ENCODE results near the gene OXNAD1.
"Not testable (repeated sequence)": the region's sequence is repeated elsewhere in the genome, so short reads cannot be mapped to it uniquely, and the experiment has no call there.

The OXNAD1 gene

DNA sequence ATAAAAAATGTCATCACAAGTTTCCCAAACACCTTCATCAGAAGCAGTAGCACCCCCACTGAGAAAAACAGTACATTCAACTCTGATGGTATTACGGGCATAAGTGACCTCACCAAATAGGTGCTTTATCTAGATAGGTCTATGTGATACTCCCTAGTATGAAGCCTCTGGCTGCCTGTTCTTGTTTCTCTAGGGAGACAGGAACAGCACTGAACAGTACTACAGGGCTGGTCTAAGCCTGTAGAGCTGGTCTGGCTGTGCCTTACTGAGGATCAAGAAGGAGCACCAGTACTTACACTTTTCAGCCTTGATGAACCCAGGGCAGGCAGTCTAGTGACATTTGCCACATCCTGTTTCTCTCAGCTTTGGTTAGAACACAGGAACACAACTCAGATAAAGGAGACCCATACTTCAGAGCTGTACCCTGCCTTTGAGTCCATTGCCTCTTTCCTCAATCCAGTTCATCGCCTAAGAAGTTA is 35.9 kb downstream of the OXNAD1 start:
- in situ Hi-C loops (cut with MboI; ENCODE audit: low sequenced_read_pairs): no loop called here

GRCh38 chr3:16301507-16301906 is 36.5 kb downstream of the OXNAD1 start:
- in situ Hi-C loops (cut with MboI; ENCODE audit: low sequenced_read_pairs): no loop called here

DNA sequence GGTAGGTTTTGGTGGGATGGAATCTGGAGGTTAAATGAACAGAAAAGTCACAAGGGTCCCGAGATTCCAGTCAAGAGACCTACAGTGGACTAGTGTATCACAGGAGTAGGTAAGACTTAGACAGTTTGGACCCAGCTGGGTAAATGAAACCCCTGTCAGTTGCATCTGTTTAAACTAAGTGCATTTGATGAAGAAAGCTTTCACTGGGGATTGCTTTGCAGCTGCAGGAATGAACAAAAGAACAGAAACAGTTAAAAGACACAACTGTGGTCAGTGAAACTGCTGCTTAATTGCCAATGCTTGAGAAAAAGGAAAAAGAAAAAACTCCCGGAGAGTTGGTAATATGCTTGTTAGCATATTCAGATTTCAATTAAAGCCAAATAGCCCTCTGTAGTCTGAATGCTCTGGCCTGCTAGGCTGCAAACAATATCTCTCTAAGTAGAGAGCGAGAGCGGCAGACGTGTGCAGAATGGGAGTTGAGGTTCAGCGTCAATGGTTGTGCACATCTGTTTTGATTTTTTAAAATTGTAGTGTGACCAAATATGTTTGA is 37.1 kb downstream of the OXNAD1 start:
- in situ Hi-C loops (cut with MboI; ENCODE audit: low sequenced_read_pairs): no loop called here

DNA sequence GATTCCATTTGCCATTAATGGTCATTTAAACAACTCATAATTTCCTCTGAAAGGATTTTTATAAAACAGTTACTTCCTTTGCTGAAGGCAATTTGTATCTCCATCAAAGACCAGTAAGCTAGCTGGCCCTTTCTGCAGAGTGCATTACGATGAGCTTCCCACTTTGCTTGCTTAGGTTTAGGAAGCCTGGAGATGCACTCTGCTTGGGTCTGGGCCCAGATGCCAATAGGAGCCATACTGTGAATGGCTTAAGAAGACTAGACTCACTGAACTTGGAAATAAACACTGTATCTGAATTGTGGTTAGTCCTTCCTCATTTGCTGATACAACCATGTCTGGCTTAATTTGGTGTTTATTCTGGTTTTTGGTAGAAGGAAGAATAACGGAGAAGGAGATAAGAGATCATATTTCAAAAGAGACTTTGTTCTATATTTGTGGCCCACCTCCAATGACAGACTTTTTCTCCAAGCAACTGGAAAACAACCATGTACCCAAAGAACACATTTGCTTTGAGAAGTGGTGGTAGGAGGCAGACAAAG is 38.1 kb downstream of the OXNAD1 start:
- in situ Hi-C loops (cut with MboI; ENCODE audit: low sequenced_read_pairs): no loop called here

DNA sequence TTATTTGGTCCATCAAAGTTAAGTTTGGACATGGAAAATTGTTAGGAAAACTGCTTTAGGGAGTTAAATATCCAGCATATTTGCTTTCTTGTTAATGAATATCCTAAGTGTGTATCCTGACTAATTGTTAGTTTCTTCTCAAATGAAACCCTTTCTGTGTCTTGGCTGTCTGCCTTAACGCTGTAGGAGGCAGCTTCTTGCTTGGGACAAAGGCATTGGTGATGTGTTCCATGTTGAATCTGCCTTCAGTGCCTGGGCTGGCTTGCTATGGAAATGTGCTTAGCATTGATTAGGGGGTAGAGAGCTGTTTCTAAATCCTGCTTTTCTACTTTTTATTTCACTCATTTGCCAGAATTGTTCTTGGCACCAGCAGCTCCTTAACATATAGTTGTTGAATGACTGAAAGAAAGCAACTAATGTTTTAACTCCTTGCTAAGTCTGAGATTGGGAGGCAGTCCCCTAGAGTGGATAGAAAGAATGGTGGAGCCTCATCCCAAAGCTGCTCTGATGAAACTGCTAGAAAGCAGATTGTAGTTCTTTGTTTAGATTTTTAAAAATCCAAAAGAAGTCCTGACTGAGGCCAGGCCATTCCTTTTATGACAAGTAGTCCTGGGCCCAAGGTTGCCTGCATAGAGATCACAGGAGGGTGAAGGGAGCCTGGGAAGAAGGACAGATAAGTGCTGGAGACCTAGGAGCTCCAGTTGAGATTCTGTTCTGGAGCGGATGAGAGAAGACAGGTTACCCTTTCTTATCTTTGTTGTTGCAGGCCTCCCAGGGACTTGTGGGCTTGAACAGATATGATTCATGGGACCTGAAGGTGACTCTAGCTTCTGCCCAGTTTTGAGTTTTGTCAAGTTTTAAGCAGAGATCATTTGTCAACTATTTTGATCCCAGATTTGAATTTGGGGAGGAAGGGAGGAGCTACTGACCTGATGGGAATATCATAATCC is 39.3 kb downstream of the OXNAD1 start:
- in situ Hi-C loops (cut with MboI; ENCODE audit: low sequenced_read_pairs): no loop called here

DNA sequence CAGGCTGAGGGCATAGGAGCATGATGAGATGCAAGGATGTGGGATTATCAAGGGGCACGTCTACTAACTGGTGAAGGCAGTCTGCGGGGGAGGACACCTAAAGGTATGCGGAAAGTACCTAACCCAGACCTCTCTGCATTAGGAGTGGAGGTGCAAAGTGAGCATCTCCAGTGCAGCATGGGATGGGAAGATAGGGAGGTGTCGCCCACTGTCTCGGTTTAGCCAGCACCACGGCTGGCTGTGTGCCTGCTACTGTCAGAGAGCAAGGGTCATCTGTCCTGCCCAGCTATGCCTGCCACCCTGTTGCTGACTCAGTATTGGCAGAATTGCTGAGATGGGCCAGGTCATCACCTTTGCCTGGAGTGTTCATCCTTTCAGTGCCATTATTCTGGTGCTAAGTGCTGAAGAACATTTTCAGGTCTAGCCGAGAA is 40.1 kb downstream of the OXNAD1 start:
- in situ Hi-C loops (cut with MboI; ENCODE audit: low sequenced_read_pairs): no loop called here

- in situ Hi-C loops (cut with MboI; ENCODE audit: low sequenced_read_pairs): no loop called here
These were observed 43.0 kb downstream of the OXNAD1 start for GRCh38 chr3:16307832-16308531.

GRCh38 chr3:16308727-16309126 is 43.7 kb downstream of the OXNAD1 start:
- in situ Hi-C loops (cut with MboI; ENCODE audit: low sequenced_read_pairs): no loop called here

DNA sequence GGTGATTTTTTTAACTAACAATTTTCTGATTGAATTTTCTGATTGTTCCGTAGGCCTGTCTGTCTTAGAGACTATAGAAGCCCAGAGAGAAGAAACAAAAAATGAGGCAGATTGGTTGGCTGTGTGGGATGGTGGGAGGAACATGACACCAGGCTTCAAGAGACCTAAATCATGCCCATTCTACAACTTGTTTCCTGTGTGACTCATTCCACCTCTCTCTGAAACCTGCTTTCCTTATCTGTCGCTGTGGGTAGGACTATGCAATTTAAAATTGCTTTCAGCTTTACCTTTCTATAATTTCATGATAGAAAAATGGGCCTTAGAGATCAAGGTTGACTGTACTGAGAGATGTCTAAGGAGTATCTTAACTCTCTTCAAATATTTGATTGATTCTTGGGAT is 44.5 kb downstream of the OXNAD1 start:
- in situ Hi-C loops (cut with MboI; ENCODE audit: low sequenced_read_pairs): no loop called here

DNA sequence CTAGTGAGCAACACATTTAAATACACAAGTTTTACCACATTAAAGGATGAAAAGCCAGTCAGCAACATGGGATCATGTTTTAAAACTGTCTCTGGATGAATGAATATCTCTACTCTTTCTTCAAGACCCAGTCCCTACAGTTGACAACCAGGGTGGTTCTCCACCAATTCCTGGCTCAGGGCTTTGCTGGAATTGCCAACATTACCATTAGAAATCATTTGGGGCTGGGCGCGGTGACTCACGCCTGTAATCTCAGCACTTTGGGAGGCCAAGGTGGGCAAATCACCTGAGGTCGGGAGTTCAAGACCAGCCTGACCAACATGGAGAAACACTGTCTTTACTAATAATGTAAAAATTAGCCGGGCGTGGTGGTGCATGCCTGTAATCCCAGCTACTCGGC is 45.5 kb downstream of the OXNAD1 start:
- in situ Hi-C loops (cut with MboI; ENCODE audit: low sequenced_read_pairs): not testable (repeated sequence)

DNA sequence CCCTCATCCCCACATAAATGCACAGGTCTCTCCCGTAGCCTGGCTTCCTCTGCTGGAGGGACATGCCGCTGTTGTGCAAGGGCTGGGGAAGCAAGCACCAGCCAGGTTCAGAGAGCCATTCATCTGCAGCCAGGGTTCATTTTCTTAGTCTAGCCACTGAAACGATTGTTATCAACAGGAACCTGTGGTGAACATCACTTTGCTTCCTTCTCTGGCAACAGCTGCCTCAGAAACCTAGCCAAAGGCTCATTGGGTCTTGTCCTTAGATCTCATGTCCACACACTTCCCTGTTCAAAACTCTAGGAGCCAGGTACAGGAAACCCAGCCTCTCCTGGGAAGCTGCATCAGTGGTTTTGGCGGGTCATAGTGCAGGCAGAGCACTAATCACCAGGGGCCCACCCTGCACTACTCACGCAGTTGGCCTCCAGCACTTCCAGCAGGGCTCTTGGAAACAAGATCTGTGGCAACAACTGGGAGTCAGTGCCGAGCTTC is 47.0 kb downstream of the OXNAD1 start:
- in situ Hi-C loops (cut with MboI; ENCODE audit: low sequenced_read_pairs): no loop called here

GRCh38 chr3:16313886-16314645 is 49.1 kb downstream of the OXNAD1 start:
- in situ Hi-C loops (cut with MboI; ENCODE audit: low sequenced_read_pairs): no loop called here

DNA sequence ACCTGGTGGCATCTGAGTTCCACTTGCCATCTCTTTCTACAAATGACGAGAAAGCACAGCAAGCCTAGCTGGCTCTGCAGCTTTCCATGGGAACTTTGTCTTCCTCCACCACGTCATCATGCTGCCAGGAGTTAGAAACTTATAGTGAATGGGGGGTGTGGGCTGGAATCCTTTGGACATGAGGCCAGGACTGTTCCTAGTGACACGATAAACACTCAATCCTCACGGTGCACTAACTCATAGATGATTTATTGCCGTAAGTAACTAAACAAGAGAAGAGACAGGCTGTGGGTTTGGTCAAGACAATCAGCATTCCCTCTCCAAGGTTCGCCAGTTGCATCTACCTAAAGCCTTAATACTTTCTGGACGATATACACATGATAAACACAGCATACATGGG is 50.6 kb downstream of the OXNAD1 start:
- in situ Hi-C loops (cut with MboI; ENCODE audit: low sequenced_read_pairs): no loop called here

DNA sequence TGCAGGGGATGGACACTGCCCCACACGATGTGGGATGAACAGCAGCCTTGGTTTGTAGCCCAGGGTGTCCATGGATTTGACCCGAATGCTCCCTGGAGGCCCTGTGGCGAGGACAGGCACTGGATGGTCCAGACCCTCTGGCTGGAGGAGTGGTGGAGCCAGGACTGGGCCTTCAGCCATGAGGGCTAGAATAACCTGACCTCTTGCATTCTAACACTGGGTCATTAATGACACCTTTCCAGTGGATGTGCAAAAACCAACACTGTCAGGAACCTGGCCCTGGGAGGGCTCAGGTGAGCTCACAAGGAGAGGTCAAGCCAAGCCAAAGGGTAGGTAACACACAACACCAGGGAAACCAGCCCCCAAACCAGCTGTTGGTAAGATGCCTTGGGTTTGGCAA is 51.4 kb downstream of the OXNAD1 start:
- in situ Hi-C loops (cut with MboI; ENCODE audit: low sequenced_read_pairs): no loop called here

DNA sequence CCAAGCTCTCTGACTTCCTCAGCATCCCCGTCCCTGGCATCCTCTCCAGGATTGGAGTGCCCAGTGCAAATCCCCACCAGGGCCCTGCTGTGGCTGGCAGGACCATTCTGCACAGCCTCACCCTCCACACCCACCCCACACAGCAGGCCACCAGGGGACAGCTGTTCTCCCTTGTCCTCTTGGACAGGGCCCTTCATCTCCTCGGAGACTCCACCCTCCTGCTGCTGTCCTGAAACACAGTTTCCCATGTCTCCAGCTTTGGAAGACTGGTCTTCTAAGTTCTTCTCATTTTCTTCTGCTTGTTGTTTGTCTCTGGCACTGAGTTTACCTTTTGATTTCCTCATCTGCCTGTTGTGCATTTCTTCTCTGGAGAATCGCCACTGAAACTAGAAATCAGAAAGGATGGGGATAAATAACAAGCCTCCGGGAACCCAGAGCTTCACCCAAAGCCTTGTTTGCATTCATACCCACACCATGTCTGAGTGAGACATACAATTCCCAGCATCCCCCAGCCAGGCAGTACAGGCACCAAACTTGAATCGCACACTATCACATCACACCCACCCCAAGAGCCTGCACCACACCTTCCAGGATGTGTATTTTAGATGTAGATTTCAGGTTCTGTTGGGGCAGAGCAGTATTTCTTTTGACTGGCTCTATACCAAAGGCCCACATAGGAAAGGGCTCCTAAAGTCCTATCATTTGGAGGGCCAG is 52.0 kb downstream of the OXNAD1 start:
- in situ Hi-C loops (cut with MboI; ENCODE audit: low sequenced_read_pairs): no loop called here

- in situ Hi-C loops (cut with MboI; ENCODE audit: low sequenced_read_pairs): no loop called here
These were observed 52.5 kb downstream of the OXNAD1 start for GRCh38 chr3:16317561-16317945.

- in situ Hi-C loops (cut with MboI; ENCODE audit: low sequenced_read_pairs): no loop called here
These were observed 53.2 kb downstream of the OXNAD1 start for GRCh38 chr3:16318176-16318575.

DNA sequence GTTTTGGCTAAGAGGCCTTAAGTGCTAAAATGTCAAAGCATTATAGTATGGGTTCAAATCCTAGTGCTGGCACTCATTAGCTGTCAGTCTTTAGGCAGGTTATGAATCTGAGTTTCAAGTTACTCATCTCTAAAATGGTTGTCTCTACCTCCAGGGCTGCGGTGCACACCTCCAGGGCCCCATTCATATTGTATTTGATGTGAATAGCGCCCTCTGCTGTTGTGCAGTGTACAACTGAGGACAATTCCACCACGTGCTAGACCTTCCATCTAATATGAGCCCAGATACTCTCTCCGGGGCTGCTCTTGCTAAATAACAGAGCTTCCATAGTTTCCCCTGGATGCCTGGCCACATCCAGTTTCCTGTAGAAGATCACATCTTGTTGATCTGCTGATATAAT is 54.3 kb downstream of the OXNAD1 start:
- in situ Hi-C loops (cut with MboI; ENCODE audit: low sequenced_read_pairs): no loop called here

DNA sequence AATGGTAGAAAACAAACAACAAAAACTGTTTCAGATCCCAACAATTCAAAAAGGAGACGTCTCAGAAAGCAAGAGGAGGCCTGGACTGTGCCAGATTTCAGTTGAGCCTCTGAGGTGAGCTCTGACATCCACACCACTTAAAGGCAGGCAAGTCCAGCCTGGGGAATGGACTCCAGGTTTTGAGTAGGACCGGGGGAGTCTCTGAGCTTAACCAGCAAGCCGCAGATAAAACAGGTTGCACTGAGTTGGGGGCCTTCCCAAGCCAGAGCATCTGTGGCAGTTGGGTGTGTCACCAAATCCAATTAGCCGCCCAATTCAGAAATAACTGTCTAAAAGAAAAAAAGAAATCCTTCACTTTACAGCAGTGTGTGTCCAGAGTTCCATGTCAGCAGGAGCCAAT is 54.7 kb downstream of the OXNAD1 start:
- in situ Hi-C loops (cut with MboI; ENCODE audit: low sequenced_read_pairs): no loop called here

- in situ Hi-C loops (cut with MboI; ENCODE audit: low sequenced_read_pairs): no loop called here
These were observed 55.7 kb downstream of the OXNAD1 start for GRCh38 chr3:16320711-16321110.

Data from hTERT RPE-1 (cell line).